ENCODE measurements around the gene RRP15. TPM values are rescaled to one million over a fixed set of nuclear protein-coding genes. Genes with fewer than 3 reads are reported as not detected.

The RRP15 gene
- total RNA-seq, 6 experiments from 2014 or later = 24.9 to 33.6 (median 30.5) TPM

DNA sequence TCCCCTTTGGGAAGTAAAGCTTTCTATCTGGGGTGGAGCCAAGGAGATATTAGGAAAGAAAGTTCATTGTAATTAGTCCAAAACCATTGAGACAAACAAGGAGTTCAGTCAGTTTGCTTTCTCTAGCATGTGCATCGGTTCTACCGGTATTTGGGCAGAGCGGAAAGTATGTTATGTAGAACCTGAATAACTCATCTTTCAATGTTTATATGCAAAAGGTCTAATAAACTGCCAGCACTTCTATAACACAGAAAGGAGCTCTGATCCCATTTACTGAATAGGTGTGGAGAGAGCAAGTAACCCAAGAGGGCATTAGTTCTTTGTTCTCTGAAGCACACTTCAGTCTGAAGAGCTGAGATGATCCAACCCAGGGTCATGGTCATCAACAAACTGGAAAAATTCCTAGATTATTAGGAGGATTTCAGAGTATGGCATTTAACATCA, 63.6 kb downstream of the RRP15 start:
- peaks cover 4% of the 10 kb centered on the region for H3K27me3 Mint-ChIP-seq (ENCODE audit: insufficient read depth)
- H3K4me3 Mint-ChIP-seq = no peak overlapping the region
- DNase-seq = no peak
- no peak overlapping the region for H3K27ac Mint-ChIP-seq
- H3K9me3 Mint-ChIP-seq = no peaks in the 10 kb centered on the region
- peaks cover 52% of the 10 kb centered on the region for H3K4me1 Mint-ChIP-seq (ENCODE audit: low read depth)
- TF ChIP-seq, protein P1, sequence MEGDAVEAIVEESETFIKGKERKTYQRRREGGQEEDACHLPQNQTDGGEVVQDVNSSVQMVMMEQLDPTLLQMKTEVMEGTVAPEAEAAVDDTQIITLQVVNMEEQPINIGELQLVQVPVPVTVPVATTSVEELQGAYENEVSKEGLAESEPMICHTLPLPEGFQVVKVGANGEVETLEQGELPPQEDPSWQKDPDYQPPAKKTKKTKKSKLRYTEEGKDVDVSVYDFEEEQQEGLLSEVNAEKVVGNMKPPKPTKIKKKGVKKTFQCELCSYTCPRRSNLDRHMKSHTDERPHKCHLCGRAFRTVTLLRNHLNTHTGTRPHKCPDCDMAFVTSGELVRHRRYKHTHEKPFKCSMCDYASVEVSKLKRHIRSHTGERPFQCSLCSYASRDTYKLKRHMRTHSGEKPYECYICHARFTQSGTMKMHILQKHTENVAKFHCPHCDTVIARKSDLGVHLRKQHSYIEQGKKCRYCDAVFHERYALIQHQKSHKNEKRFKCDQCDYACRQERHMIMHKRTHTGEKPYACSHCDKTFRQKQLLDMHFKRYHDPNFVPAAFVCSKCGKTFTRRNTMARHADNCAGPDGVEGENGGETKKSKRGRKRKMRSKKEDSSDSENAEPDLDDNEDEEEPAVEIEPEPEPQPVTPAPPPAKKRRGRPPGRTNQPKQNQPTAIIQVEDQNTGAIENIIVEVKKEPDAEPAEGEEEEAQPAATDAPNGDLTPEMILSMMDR (IDR thresholded peaks at IDR 0.05) = no peak
- H3K36me3 Mint-ChIP-seq (ENCODE audit: low read depth) = no peaks in the 10 kb centered on the region

DNA sequence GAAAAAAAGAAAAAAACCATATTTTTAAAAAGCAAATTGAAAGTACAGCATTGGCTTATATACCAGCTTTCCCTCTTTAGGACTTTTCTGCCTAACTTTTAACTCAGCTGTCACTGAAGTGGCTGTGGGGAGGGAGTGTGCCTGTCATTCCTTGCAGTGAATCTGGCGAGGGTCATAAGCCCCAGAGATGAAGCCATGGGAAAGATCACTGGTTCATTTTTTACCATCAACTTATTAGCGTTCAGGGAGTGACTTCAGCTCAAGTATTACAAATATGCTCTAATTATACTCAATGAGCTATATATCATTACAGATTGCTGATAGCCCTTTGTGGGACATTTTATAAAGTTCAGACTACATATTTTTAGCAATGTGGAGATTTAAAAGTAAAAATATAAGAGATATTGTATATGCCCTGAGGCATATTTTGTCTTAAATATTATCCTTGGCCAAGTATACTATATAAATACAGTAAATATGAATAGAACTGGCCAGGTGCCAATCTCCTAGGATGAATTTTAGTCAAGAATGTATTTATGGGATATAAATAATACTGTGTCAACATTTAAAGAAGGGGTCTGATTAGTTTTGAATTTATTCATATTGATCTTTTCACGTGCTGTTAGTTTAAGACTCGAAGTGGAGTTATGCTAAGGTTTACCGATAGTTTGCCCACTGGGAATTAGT, 64.4 kb downstream of the RRP15 start:
- no peak overlapping the region for H3K4me3 Mint-ChIP-seq
- H3K36me3 Mint-ChIP-seq (ENCODE audit: low read depth) = no peaks in the 10 kb centered on the region
- TF ChIP-seq, protein P1 (IDR thresholded peaks at IDR 0.05) = no peak
- DNase-seq = no peak
- H3K27ac Mint-ChIP-seq = no peak overlapping the region
- peaks cover 59% of the 10 kb centered on the region for H3K4me1 Mint-ChIP-seq (ENCODE audit: low read depth)
- H3K9me3 Mint-ChIP-seq = no peaks in the 10 kb centered on the region
- peaks cover 4% of the 10 kb centered on the region for H3K27me3 Mint-ChIP-seq (ENCODE audit: insufficient read depth)

DNA sequence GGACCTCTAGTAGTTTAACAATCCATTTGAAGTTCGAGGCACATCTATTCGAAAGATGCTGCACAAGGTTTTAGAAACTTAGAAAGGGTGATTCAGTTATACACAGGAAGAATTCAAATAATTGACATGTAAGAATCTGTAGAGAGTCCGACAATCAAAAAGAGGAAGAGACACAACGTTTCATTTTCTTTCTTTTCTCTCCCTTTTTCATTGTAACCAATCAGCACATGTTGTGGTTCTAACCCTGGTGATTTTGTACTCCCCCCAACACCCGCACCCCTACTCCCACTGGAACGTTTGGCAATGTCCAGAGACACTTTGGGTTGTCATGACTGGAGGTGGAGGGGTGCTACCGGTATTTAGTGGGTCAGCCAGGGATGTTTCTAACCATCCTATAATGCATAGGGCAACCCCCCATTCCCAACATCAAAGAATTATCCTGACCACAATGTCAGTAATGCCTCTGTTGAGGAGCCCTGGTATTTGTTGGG, 65.0 kb downstream of the RRP15 start:
- peaks cover 59% of the 10 kb centered on the region for H3K4me1 Mint-ChIP-seq (ENCODE audit: low read depth)

DNA sequence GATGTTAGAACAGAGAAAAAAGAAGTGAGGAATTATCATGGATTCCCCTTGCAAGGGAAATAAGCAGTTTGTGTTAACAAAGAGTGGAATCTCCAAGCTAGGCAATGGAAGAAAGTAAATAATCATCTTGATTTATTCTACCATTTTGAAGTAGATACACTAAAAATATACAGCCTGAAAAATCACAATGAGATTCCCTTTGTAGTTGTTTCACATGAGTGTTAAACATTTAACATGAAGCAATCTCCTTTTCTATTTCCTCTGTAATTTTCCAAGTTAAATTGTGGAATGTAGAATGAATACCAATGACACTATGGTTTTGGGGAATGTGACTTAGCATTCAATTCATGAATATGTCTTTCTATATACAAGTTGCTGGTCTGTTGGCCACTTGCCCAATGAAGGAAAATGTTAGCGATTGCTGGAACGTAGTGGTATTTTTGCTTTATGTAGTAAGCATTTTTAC, 65.7 kb downstream of the RRP15 start:
- Mint-ChIP-seq H3K4me3 (peak overlapping the region; percentile 5; the same call in 1 of the 2 replicates), H3K9me3 (no peaks in the 10 kb centered on the region), H3K27me3 (ENCODE audit: insufficient read depth) (peaks cover 4% of the 10 kb centered on the region), H3K27ac (peak overlapping the region; percentile 44; the same call in 1 of the 2 replicates), H3K4me1 (ENCODE audit: low read depth) (peaks cover 59% of the 10 kb centered on the region), H3K36me3 (ENCODE audit: low read depth) (no peaks in the 10 kb centered on the region)
- TF ChIP-seq, protein P1 (IDR thresholded peaks at IDR 0.05) = no peak
- peak; percentile 37 for DNase-seq

More for the DNA sequence above, 65.0 kb downstream of the RRP15 start:
- Mint-ChIP-seq H3K4me3 (no peak overlapping the region), H3K27ac (no peak overlapping the region), H3K36me3 (ENCODE audit: low read depth) (no peaks in the 10 kb centered on the region), H3K9me3 (no peaks in the 10 kb centered on the region), H3K27me3 (ENCODE audit: insufficient read depth) (peaks cover 4% of the 10 kb centered on the region)
- no peak for DNase-seq
- TF ChIP-seq, protein P1 (IDR thresholded peaks at IDR 0.05) = no peak

DNA sequence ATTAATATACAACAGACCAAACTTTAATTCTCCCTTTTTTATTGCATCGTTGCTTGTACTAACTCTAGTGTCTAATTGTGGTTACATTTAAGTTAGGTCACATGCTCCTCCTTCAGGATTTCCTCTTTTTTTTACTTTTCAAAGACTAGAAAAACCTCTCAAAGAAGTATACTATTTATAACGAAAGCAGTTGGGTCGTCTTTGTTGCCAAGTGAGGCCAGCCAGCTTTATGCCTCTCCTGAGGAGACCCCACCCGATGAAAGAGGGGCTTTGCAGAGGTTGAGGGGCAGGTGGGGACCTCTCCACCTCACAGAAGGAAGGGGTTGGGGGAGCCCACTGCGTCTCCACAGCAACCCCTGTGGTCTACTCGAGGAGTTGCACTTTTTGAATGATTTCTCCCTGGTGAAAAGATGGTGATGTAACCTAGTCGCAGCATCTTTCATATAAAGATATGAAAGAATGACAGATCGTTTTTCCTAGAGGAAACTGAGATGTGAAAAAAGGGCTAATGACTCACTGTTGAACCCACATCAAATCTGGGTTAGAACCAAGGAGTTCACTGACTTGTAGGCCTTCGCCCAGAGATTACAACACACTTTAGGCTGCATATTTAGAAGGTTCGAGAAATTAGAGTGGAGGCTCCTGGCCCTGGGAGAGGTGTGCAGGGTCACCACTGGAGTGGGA, 66.4 kb downstream of the RRP15 start:
- DNase-seq = no peak
- Mint-ChIP-seq H3K4me1 (ENCODE audit: low read depth) (peaks cover 54% of the 10 kb centered on the region), H3K27ac (no peak overlapping the region), H3K9me3 (no peaks in the 10 kb centered on the region), H3K36me3 (ENCODE audit: low read depth) (no peaks in the 10 kb centered on the region), H3K4me3 (peak overlapping the region; percentile 5; the same call in 1 of the 2 replicates), H3K27me3 (ENCODE audit: insufficient read depth) (peaks cover 4% of the 10 kb centered on the region)
- TF ChIP-seq, protein P1 (IDR thresholded peaks at IDR 0.05) = peak; percentile 40
